Smooth muscle cell (in vitro differentiated cells): ENCODE results near the gene TRABD. TPM values are rescaled to one million over a fixed set of nuclear protein-coding genes. Genes with fewer than 3 reads are reported as not detected.
"Not testable (repeated sequence)": the region's sequence is repeated elsewhere in the genome, so short reads cannot be mapped to it uniquely, and the experiment has no call there.

Source experiments
- DNase-seq: peaks from one replicate; lab custom pipeline; 2025; ENCODE audit not compliant: unreplicated experiment; lab: John Stamatoyannopoulos, UW
- H2AFZ ChIP-seq: fragments of 200-600 bp; sonication (generic); 2 replicates; pipeline ENCODE4 v1.6.0; 2016; ENCODE audit warnings: antibody characterized with exemption, low read depth, mild to moderate bottlenecking
- H3F3A ChIP-seq: fragments of 200-600 bp; sonication (generic); 2 replicates; pipeline ENCODE4 v1.6.0; 2017; ENCODE audit warnings: antibody characterized with exemption, low read depth
- H3K27ac ChIP-seq: fragments of 200-600 bp; sonication (generic); 2 replicates; pipeline ENCODE4 v1.5.1; 2016; ENCODE audit warnings: low read depth, mild to moderate bottlenecking
- H3K27me3 ChIP-seq: fragments of 200-600 bp; sonication (generic); 2 replicates; pipeline ENCODE4 v1.6.1; 2016; ENCODE audit warnings: low read depth, mild to moderate bottlenecking
- H3K36me3 ChIP-seq: fragments of 200-600 bp; sonication (generic); 2 replicates; pipeline ENCODE4 v1.5.1; 2016; ENCODE audit warnings: low read depth
- H3K4me1 ChIP-seq: fragments of 200-600 bp; sonication (generic); 2 replicates; pipeline ENCODE4 v1.5.1; 2016; ENCODE audit warnings: low read depth
- H3K4me2 ChIP-seq: fragments of 200-600 bp; sonication (generic); 2 replicates; pipeline ENCODE4 v1.6.0; 2016; ENCODE audit warnings: mild to moderate bottlenecking
- H3K4me3 ChIP-seq: fragments of 200-600 bp; sonication (generic); 2 replicates; pipeline ENCODE4 v1.5.1; 2016; ENCODE audit warnings: mild to moderate bottlenecking
- H3K79me2 ChIP-seq: fragments of 200-600 bp; sonication (generic); 2 replicates; pipeline ENCODE4 v1.6.0; 2016; ENCODE audit warnings: low read depth, mild to moderate bottlenecking
- H3K9ac ChIP-seq: fragments of 200-600 bp; sonication (generic); 2 replicates; pipeline ENCODE4 v1.6.0; 2016; ENCODE audit warnings: low read depth
- H3K9me3 ChIP-seq: fragments of 200-600 bp; sonication (generic); replicated peaks from 2 replicates; pipeline ENCODE4 v1.5.1; 2016; ENCODE audit warnings: low read depth
- H4K20me1 ChIP-seq: fragments of 200-600 bp; sonication (generic); 2 replicates; pipeline ENCODE4 v1.6.0; 2016; ENCODE audit warnings: low read depth
- WGBS: methylation state at CpG from one replicate; pipeline ENCODE4 v1.1.7; 2016; ENCODE audit warnings: low lambda C conversion rate; 5-methylcytosine and 5-hydroxymethylcytosine counted together
- polyA plus RNA-seq: library from polyadenylated mRNA; unstranded; fragments of >200 nt; fragmentation: Nextera tagmentation; extraction: Ambion mirVana; gene quantifications from 2 replicates; pipeline ENCODE4 v1.2.1, GENCODE V29; 2016
- total RNA-seq: library from RNA; depleted of rRNA; stranded (reverse); fragments of >200 nt; gene quantifications from 2 replicates; pipeline ENCODE4 v1.2.3, GENCODE V29; 2014
- TF ChIP-seq, protein P1 (sequence below): fragments of 200-600 bp; sonication (generic); IDR thresholded peaks from 2 replicates; pipeline ENCODE4 v1.5.1; 2017; ENCODE audit warnings: borderline replicate concordance, mild to moderate bottlenecking, antibody characterized with exemption; ENCODE audit not compliant: insufficient read depth, poor library complexity, severe bottlenecking

TRABD gene
- total and polyA plus RNA-seq, 2 experiments from 2014 or later: 17.8 to 58.5 TPM

DNA sequence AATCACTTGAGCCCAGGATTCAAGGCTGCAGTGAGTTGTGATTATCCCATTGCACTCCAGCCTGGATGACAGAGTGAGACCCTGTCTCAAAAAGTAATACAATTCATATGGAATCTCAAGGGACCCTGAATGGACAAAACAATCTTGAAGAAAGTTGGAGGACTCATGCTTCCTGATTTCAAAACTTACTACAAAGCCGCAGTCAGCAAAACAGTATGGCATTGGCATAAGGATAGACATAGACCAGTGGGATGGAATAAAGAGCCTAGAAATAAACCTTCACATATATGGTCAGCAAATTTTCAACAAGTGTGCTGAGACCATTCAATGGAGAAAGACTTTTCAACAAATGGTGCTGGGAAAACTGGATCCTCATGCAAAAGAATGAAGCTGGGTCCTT, 17.6 kb downstream of the TRABD start:
- DNase-seq: no peak
- Histone ChIP-seq H3K4me2 (no peak overlapping the region), H3K9ac (no peak overlapping the region), H3K27me3 (no peaks in the 10 kb centered on the region), H3K9me3 (no peaks in the 10 kb centered on the region), H2AFZ (no peak overlapping the region), H3K36me3 (no peaks in the 10 kb centered on the region), H3K79me2 (peaks cover 31% of the 10 kb centered on the region), H3K4me3 (no peak overlapping the region), H3K4me1 (peaks cover 18% of the 10 kb centered on the region), H3K27ac (no peak overlapping the region), H3F3A (peaks cover 4% of the 10 kb centered on the region), H4K20me1 (peaks cover 79% of the 10 kb centered on the region)
- 94% methylated on average over 1 of the region's 1 CpG for WGBS
- TF ChIP-seq, protein P1, sequence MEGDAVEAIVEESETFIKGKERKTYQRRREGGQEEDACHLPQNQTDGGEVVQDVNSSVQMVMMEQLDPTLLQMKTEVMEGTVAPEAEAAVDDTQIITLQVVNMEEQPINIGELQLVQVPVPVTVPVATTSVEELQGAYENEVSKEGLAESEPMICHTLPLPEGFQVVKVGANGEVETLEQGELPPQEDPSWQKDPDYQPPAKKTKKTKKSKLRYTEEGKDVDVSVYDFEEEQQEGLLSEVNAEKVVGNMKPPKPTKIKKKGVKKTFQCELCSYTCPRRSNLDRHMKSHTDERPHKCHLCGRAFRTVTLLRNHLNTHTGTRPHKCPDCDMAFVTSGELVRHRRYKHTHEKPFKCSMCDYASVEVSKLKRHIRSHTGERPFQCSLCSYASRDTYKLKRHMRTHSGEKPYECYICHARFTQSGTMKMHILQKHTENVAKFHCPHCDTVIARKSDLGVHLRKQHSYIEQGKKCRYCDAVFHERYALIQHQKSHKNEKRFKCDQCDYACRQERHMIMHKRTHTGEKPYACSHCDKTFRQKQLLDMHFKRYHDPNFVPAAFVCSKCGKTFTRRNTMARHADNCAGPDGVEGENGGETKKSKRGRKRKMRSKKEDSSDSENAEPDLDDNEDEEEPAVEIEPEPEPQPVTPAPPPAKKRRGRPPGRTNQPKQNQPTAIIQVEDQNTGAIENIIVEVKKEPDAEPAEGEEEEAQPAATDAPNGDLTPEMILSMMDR: no peak

DNA sequence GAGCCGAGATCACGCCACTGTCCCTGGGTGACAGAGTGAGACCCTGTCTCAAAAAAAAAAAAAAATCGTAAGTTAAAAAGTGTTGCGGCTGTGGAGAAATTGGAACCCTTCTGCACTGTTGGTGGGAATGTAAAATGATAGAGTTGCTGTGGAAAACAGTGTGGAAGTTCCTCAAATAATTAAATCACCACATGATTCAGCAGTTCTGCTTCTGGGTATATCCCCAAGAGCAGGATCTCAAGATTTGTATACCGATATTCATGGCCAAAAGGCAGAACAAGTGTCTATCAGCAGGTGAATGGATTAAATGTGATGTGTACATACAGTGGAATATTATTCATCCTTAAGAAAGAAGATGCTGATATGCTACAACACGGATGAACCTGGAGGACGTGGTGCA, 18.9 kb downstream of the TRABD start:
- Histone ChIP-seq H3K79me2 (peaks cover 31% of the 10 kb centered on the region), H3K9ac (no peak overlapping the region), H3K36me3 (no peaks in the 10 kb centered on the region), H3K27me3 (no peaks in the 10 kb centered on the region), H3K4me1 (peaks cover 15% of the 10 kb centered on the region), H3K27ac (no peak overlapping the region), H3K4me3 (no peak overlapping the region), H3K4me2 (no peak overlapping the region), H2AFZ (no peak overlapping the region), H3F3A (peaks cover 4% of the 10 kb centered on the region), H4K20me1 (peaks cover 88% of the 10 kb centered on the region), H3K9me3 (no peaks in the 10 kb centered on the region)
- no peak for DNase-seq
- TF ChIP-seq, protein P1: no peak
- 98% methylated on average over 7 of the region's 7 CpGs for WGBS

DNA sequence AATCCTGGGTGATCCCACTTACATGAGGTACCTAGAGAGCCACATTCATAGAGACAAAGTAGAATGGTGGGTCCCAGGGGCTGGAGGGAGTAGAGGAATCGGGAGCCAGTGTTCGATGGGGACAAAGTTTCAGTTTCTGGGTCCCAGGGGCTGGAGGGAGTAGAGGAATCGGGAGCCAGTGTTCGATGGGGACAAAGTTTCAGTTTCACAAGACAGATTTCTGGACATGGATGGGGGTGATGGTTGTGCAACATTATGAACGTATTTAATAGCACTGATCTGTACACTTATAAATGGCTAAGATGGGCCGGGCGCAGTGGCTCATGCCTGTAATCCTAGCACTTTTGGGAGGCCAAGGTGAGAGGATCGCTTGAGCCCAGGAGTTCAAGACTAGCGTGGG, 19.3 kb downstream of the TRABD start:
- not testable (repeated sequence) for H3K27me3 ChIP-seq, H3K9me3 ChIP-seq, H3K36me3 ChIP-seq, H3K4me2 ChIP-seq, H2AFZ ChIP-seq, DNase-seq, H3K4me3 ChIP-seq, H3F3A ChIP-seq, H3K9ac ChIP-seq, H3K27ac ChIP-seq
- WGBS: 96% methylated on average over 9 of the region's 9 CpGs
- peaks cover 11% of the 10 kb centered on the region for H3K4me1 ChIP-seq
- peaks cover 31% of the 10 kb centered on the region for H3K79me2 ChIP-seq
- H4K20me1 ChIP-seq: peaks cover 88% of the 10 kb centered on the region

DNA sequence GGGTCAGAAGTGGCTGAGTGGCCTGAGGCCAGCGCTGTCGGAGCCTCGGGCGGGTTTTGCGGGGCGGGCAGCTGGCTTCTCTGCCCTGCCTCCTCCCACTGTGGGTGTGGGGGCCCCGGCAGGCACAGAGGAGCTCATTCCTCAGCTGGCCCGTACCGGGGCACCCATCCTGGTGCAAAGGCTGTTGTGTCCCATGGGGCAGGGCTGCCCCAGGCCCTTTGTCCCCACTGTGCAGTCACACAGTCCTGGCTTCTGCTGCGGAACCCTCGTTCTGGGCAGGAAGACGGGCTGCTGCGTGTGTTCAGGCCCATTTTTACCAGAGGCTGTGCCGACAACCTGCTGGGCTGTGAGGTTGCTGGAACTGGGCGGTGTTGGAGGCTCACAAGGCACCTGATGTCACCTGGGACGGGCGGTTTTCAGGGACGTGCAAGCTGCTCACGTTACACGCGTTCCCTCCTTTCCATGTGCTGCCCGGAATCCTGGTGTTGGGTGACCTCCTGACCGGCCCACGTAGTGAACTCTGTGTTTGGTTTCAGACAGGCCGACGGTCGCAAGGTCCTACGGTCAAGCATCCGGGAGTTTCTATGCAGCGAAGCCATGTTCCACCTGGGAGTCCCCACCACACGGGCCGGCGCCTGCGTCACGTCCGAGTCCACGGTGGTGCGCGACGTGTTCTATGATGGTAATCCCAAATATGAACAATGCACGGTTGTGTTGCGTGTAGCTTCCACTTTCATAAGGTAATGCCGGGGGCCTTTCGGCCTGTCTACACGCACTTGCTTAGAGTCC, 20.3 kb downstream of the TRABD start:
- Histone ChIP-seq H3K36me3 (no peaks in the 10 kb centered on the region), H4K20me1 (peaks cover 97% of the 10 kb centered on the region), H3F3A (peaks cover 4% of the 10 kb centered on the region), H2AFZ (no peak overlapping the region), H3K4me2 (no peak overlapping the region), H3K9ac (no peak overlapping the region), H3K79me2 (peaks cover 36% of the 10 kb centered on the region), H3K27ac (no peak overlapping the region), H3K27me3 (no peaks in the 10 kb centered on the region), H3K4me1 (peaks cover 9% of the 10 kb centered on the region), H3K9me3 (no peaks in the 10 kb centered on the region), H3K4me3 (no peak overlapping the region)
- 95% methylated on average over 43 of the region's 45 CpGs for WGBS
- no peak for DNase-seq
- TF ChIP-seq, protein P1: no peak
